Stimulated activated CD8-positive, alpha-beta memory T cell treated with anti-CD3 and anti-CD28 coated beads, Interleukin-2, amount 100 ng/mL, for 48 hours (primary cell): Measurements from ENCODE around the gene VRK3.

Source experiments
- DNase-seq, 2 donors: peaks; one replicate each; pipeline ENCODE4 v3.0.0-alpha.2; 2020; ENCODE audit warnings: low read depth in 2 of 2

VRK3 gene

GRCh38 chr19:50030225-50030624, 5.1 kb upstream of the VRK3 start:
- no peak for DNase-seq

GRCh38 chr19:50026550-50026906, 1.4 kb upstream of the VRK3 start:
- no peak for DNase-seq

- peak; percentile 77 to 82 for DNase-seq
These were observed 800 bp upstream of the VRK3 start, which contains the start of gene ZNF473 for GRCh38 chr19:50025794-50026549. ZNF473 (plus strand) TSS chr19:50026005; CDS start chr19:50031083, 5,078 bp downstream.

GRCh38 chr19:50024719-50025021, 502 bp downstream of the VRK3 start:
- no peak for DNase-seq

- DNase-seq = no peak
These were observed 2.3 kb downstream of the VRK3 start for GRCh38 chr19:50022823-50023222.

- no peak for DNase-seq
These were observed 4.7 kb downstream of the VRK3 start for GRCh38 chr19:50020481-50020880.

GRCh38 chr19:50016225-50016807, 8.9 kb downstream of the VRK3 start:
- no peak for DNase-seq

- DNase-seq = no peak
These were observed 16.6 kb downstream of the VRK3 start for GRCh38 chr19:50008532-50008931.

GRCh38 chr19:50007947-50008346, 17.2 kb downstream of the VRK3 start:
- no peak for DNase-seq

- no peak for DNase-seq
These were observed 18.0 kb downstream of the VRK3 start for GRCh38 chr19:50007170-50007569.

GRCh38 chr19:50005428-50005827, 19.7 kb downstream of the VRK3 start:
- DNase-seq = no peak

GRCh38 chr19:50003810-50004419, 21.3 kb downstream of the VRK3 start:
- peak in 1 of 2 donors; percentile 27 for DNase-seq

GRCh38 chr19:50003254-50003788, 21.9 kb downstream of the VRK3 start:
- DNase-seq = no peak

GRCh38 chr19:50002386-50002960, 22.7 kb downstream of the VRK3 start:
- DNase-seq = no peak

- DNase-seq = no peak
These were observed 23.4 kb downstream of the VRK3 start for GRCh38 chr19:50001775-50002174.

GRCh38 chr19:50000841-50001557, 24.2 kb downstream of the VRK3 start:
- no peak for DNase-seq

- DNase-seq = peak in 1 of 2 donors; percentile 15
These were observed 24.9 kb downstream of the VRK3 start for GRCh38 chr19:50000038-50000840.

- no peak for DNase-seq
These were observed 25.7 kb downstream of the VRK3 start for GRCh38 chr19:49999371-50000010.

GRCh38 chr19:49997709-49998108, 27.5 kb downstream of the VRK3 start:
- no peak for DNase-seq

GRCh38 chr19:49988433-49988832, 36.7 kb downstream of the VRK3 start:
- DNase-seq = peak in 1 of 2 donors; percentile 8

GRCh38 chr19:49988007-49988406, 37.2 kb downstream of the VRK3 start:
- no peak for DNase-seq
